Dendritic cell treated with granulocyte-macrophage colony-stimulating factor and Interleukin-4, amounts not matched to agents 40 ng/mL and 50 ng/mL, for 4 days (primary cell): ENCODE results near the gene MED26.
A peak's percentile ranks its signal among the peaks of the same experiment; 100 is the strongest.
"Not testable (repeated sequence)": the region's sequence is repeated elsewhere in the genome, so short reads cannot be mapped to it uniquely, and the experiment has no call there.

Experiments used
- H3K27ac Mint-ChIP-seq: one replicate; pipeline ENCODE4 v1.8.0; 2022; ENCODE audit warnings: mild to moderate bottlenecking, mixed read lengths
- H3K27me3 Mint-ChIP-seq: one replicate; pipeline ENCODE4 v1.8.0; 2022; ENCODE audit warnings: mild to moderate bottlenecking, mixed read lengths
- H3K36me3 Mint-ChIP-seq: one replicate; pipeline ENCODE4 v1.8.0; 2022; ENCODE audit warnings: low read depth, mixed read lengths
- H3K4me1 Mint-ChIP-seq: one replicate; pipeline ENCODE4 v1.8.0; 2022; ENCODE audit warnings: low read depth, mixed read lengths
- H3K4me3 Mint-ChIP-seq: one replicate; pipeline ENCODE4 v1.8.0; 2022; ENCODE audit warnings: mild to moderate bottlenecking, moderate library complexity, mixed read lengths
- H3K9me3 Mint-ChIP-seq: one replicate; pipeline ENCODE4 v1.8.0; 2022; ENCODE audit warnings: mixed read lengths
- intact Hi-C: fragments of 100-400 bp; cut with micrococcal nuclease; formaldehyde crosslinking; loops from one replicate; pipeline ENCODE4 v1.15.0; 2022

MED26 gene

DNA sequence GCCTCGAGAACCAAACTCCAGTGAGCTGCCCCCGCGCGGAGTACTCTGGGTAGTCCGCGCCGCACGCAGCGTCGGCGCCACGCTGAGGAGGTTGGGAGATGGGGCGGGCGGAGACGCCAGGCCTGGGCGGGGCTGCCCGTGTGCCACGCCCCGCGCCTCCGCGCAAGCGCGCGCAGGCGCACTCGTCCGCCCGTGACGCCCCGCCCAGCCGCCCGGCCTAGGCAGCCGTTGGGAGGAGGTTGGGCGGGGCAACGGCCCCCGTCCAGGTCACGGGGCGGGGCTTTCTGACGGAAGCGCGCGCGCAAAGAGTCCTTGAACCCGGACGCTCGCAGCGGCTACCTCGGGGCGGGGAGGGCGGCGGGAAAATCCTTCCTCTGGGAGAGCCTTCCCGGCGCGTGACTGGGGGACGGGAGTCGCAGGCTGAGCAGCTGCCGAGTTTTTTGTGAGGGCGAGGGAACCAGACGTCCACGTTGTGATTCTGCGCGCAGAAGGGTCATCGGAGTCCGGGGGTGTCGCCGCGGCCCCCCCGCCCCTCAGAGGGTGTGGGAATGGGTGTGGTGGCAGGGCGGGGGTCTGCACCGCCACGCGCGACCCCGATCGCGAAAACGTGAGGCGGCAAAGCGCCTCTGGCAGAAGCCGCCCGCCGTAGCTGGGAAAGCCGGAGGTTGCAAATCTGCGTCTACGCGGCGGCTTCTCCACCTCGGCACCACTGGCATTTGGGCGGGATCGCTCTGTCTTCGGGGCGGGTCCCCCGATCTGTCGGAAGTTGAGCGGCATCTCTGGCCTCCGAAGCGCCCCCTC is at the start of gene MED26:
Gene MED26 (minus strand): TSS at position 22 of the 801 bp plus-strand sequence. CDS start 261 bp downstream, outside the sequence.
- Mint-ChIP-seq H3K4me3 (peak within 1 kb of the TSS; percentile 99), H3K9me3 (no peaks in the 10 kb centered on the region), H3K27ac (peak within 1 kb of the TSS; percentile 97), H3K4me1 (peaks cover 44% of the 10 kb centered on the region), H3K36me3 (peaks cover 72% of the 10 kb centered on the region), H3K27me3 (no peaks in the 10 kb centered on the region)
- intact Hi-C loops = loop anchor here (1.0 to 5.0 kb wide), 4 partner anchors 32 to 86 kb away; partner anchors contain the start of genes CHERP, SLC35E1, SMIM7 and TMEM38A

DNA sequence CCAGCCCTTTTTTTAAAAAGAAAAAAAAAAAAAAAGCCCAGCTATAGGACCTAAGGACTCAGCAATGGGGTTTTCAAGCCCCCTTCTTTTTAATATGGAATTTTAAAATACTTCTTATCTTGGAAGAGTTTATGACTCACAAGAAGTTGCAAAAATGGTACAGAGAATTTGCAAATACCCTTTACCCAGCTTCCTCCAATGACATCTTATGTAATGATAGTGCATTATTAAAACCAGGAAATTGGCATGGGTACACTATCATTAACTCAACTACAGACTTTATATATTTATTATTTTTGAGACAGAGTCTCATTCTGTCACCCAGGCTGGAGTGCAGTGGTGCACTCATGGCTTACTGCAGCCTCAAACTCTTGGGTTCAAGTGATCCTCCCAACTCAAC is 49.1 kb upstream of the MED26 start:
- H3K4me3 Mint-ChIP-seq = no peak overlapping the region
- intact Hi-C loops = no loop called here
- no peaks in the 10 kb centered on the region for H3K27me3 Mint-ChIP-seq
- peaks cover 19% of the 10 kb centered on the region for H3K36me3 Mint-ChIP-seq
- peaks cover 17% of the 10 kb centered on the region for H3K9me3 Mint-ChIP-seq
- peaks cover 31% of the 10 kb centered on the region for H3K4me1 Mint-ChIP-seq
- H3K27ac Mint-ChIP-seq = no peak overlapping the region

GRCh38 chr19:16676101-16676798 is 48.2 kb upstream of the MED26 start:
- no peak overlapping the region for H3K4me3 Mint-ChIP-seq
- peaks cover 13% of the 10 kb centered on the region for H3K36me3 Mint-ChIP-seq
- intact Hi-C loops = no loop called here
- no peak overlapping the region for H3K27ac Mint-ChIP-seq
- H3K27me3 Mint-ChIP-seq = no peaks in the 10 kb centered on the region
- peaks cover 10% of the 10 kb centered on the region for H3K9me3 Mint-ChIP-seq
- H3K4me1 Mint-ChIP-seq = peaks cover 34% of the 10 kb centered on the region

GRCh38 chr19:16673839-16674238 is 45.8 kb upstream of the MED26 start:
- H3K4me3 Mint-ChIP-seq, H3K36me3 Mint-ChIP-seq, H3K9me3 Mint-ChIP-seq, H3K27ac Mint-ChIP-seq, intact Hi-C loops, H3K27me3 Mint-ChIP-seq: not testable (repeated sequence)
- peaks cover 34% of the 10 kb centered on the region for H3K4me1 Mint-ChIP-seq

- no peaks in the 10 kb centered on the region for H3K9me3 Mint-ChIP-seq
- H3K4me3 Mint-ChIP-seq = no peak overlapping the region
- H3K27me3 Mint-ChIP-seq = peaks cover 2% of the 10 kb centered on the region
- no peaks in the 10 kb centered on the region for H3K36me3 Mint-ChIP-seq
- H3K27ac Mint-ChIP-seq = peak overlapping the region; percentile 28
- H3K4me1 Mint-ChIP-seq = peaks cover 34% of the 10 kb centered on the region
- intact Hi-C loops = no loop called here
These were observed 45.2 kb upstream of the MED26 start for GRCh38 chr19:16673231-16673630.

DNA sequence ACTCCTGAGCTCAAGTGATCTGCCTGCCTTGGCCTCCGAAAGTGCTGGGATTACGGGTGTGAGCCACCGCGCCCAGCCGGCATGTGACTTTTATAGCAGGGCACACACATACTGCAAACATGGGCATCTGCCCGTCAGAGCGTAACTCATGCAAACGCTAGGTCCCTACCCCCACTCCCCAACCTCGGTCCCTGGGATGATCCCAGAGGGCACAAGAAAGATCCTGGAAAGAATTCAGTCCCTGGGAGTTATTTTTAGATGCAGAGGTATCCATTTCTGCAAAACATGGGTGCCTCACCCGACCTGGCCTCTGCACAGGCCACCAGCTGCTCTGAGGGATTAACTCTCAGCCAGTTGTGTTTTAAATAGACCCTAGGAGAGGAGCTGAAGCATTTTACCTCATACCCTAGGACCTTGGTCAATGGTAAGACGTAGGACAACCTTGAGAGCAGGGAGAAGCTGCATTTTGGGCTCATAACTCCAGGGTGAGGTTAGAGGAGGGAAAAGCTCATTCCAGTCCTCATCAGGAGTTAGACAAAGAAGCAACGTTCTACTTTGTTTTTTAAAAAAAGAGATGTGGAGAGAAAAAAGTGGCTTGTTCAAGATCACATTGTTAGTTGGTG is 43.8 kb upstream of the MED26 start:
- Mint-ChIP-seq H3K36me3 (no peaks in the 10 kb centered on the region), H3K9me3 (no peaks in the 10 kb centered on the region), H3K4me3 (no peak overlapping the region), H3K4me1 (peaks cover 35% of the 10 kb centered on the region), H3K27ac (no peak overlapping the region), H3K27me3 (peaks cover 2% of the 10 kb centered on the region)
- intact Hi-C loops = no loop called here

GRCh38 chr19:16670291-16670690 is 42.3 kb upstream of the MED26 start:
- intact Hi-C loops = no loop called here
- Mint-ChIP-seq H3K27me3 (peaks cover 2% of the 10 kb centered on the region), H3K9me3 (no peaks in the 10 kb centered on the region)

DNA sequence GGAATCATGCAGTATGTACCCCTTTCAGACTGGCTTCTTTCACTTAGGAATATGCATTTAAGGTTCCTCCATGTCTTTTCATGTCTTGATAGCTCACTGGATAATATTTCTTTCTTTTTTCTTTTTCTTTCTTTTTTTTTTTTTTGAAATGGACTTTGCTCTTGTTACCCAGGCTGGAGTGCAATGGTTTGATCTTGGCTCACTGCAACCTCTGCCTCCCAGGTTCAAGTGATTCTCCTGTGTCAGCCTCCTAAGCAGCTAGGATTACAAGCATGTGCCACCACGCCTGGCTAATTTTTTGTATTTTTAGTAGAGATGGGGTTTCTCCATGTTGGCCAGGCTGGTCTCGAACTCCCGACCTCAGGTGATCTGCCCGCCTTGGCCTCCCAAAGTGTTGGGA is 40.7 kb upstream of the MED26 start:
- H3K27ac Mint-ChIP-seq, intact Hi-C loops, H3K27me3 Mint-ChIP-seq, H3K4me3 Mint-ChIP-seq, H3K9me3 Mint-ChIP-seq, H3K36me3 Mint-ChIP-seq: not testable (repeated sequence)
- peaks cover 34% of the 10 kb centered on the region for H3K4me1 Mint-ChIP-seq

More at GRCh38 chr19:16670291-16670690, 42.3 kb upstream of the MED26 start:
- Mint-ChIP-seq H3K27ac (no peak overlapping the region), H3K36me3 (no peaks in the 10 kb centered on the region), H3K4me3 (no peak overlapping the region), H3K4me1 (peaks cover 28% of the 10 kb centered on the region)

DNA sequence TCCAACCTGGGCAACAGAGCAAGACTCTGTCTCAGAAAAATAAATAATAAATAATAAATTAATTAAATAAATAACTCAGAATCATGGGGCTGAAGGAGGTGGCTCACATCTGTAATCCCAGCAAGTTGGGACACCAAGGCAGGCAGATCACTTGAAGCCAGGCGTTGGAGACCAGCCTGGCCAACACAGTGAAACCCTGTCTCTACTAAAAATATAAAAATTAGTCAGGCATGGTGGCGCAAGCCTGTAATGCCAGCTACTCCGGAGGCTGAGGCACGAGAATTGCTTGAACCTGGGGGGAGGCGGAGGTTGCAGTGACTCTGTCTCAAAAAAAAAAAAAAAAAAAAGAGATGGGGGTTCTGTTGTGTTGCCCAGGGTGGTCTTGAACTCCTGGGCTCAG is 40.2 kb upstream of the MED26 start:
- intact Hi-C loops = no loop called here
- no peak overlapping the region for H3K27ac Mint-ChIP-seq

GRCh38 chr19:16661480-16662034 is 33.6 kb upstream of the MED26 start:
- Mint-ChIP-seq H3K36me3 (peaks cover 40% of the 10 kb centered on the region), H3K4me1 (peaks cover 42% of the 10 kb centered on the region), H3K27ac (peak overlapping the region; percentile 96), H3K4me3 (peak overlapping the region; percentile 74), H3K9me3 (no peaks in the 10 kb centered on the region), H3K27me3 (peaks cover 10% of the 10 kb centered on the region)
- intact Hi-C loops = loop anchor here (2.0 kb wide), 1 partner anchor 33 kb away; the partner anchor contains the start of gene MED26

More for the DNA sequence above, 40.2 kb upstream of the MED26 start:
- H3K4me3 Mint-ChIP-seq = no peak overlapping the region
- H3K9me3 Mint-ChIP-seq = no peaks in the 10 kb centered on the region
- H3K4me1 Mint-ChIP-seq = peaks cover 32% of the 10 kb centered on the region
- no peaks in the 10 kb centered on the region for H3K36me3 Mint-ChIP-seq
- peaks cover 2% of the 10 kb centered on the region for H3K27me3 Mint-ChIP-seq

- Mint-ChIP-seq H3K4me1 (peaks cover 42% of the 10 kb centered on the region), H3K9me3 (no peaks in the 10 kb centered on the region), H3K27me3 (peaks cover 10% of the 10 kb centered on the region), H3K27ac (peak within 1 kb of the TSS; percentile 96), H3K4me3 (peak within 1 kb of the TSS; percentile 98), H3K36me3 (peaks cover 47% of the 10 kb centered on the region)
- intact Hi-C loops = loop anchor here (2.0 kb wide), 1 partner anchor 32 kb away; the partner anchor contains the start of gene MED26
These were observed 32.9 kb upstream of the MED26 start, which contains the start of gene TMEM38A for GRCh38 chr19:16660763-16661479. Gene TMEM38A (plus strand): TSS chr19:16661139. CDS start chr19:16661218, 79 bp downstream.

GRCh38 chr19:16659832-16660708 is 32.1 kb upstream of the MED26 start, which contains the start of gene SMIM7:
Gene SMIM7 (minus strand): TSS chr19:16660144. CDS start chr19:16660110, 34 bp downstream.
- H3K36me3 Mint-ChIP-seq = peaks cover 55% of the 10 kb centered on the region
- intact Hi-C loops = loop anchor here (2.0 kb wide), 1 partner anchor 31 kb away; the partner anchor contains the start of gene MED26
- H3K27ac Mint-ChIP-seq = peak within 1 kb of the TSS; percentile 96
- H3K4me3 Mint-ChIP-seq = peak within 1 kb of the TSS; percentile 98
- H3K27me3 Mint-ChIP-seq = peaks cover 10% of the 10 kb centered on the region
- no peaks in the 10 kb centered on the region for H3K9me3 Mint-ChIP-seq
- H3K4me1 Mint-ChIP-seq = peaks cover 42% of the 10 kb centered on the region
